HCT116 (cell line): ENCODE results near the gene IKZF3. TPM values are rescaled to one million over a fixed set of nuclear protein-coding genes. Genes with fewer than 3 reads are reported as not detected.

Source experiments
- ATAC-seq: fragments of 200-7000 bp; cut with Tn5 transposase; 2 replicates; pipeline ENCODE4 v1.9.1; 2020; ENCODE audit warnings: mild to moderate bottlenecking, moderate library complexity
- BruUV-seq: library from RNA; stranded (reverse); fragments of 400-500 nt; replicated peaks from 2 replicates; lab custom pipeline; 2021; lab: Mats Ljungman, UMichigan
- CTCF ChIA-PET: fragments of 300-600 bp; sonication (Branson Sonifier 250); formaldehyde crosslinking; loops from one replicate; lab custom pipeline; 2021; ENCODE audit warnings: antibody characterized with exemption; lab: Charles Lee
- POLR2A ChIA-PET: fragments of 300-600, 350-600 bp; sonication (Branson Sonifier 250); formaldehyde crosslinking; loops from one replicate; lab custom pipeline; 2021; ENCODE audit warnings: antibody characterized with exemption; lab: Charles Lee
- RAD21 ChIA-PET, 2 experiments: fragments of 300-600 bp; sonication (Branson Sonifier 250); formaldehyde crosslinking; loops; one replicate each; lab custom pipeline; 2023; ENCODE audit warnings: low total read pairs in 2 of 2; ENCODE audit not compliant: uncharacterized antibody in 2 of 2, unreplicated experiment in 2 of 2, low non-redundant PET in 1 of 2; lab: Charles Lee
- DNase-seq: peaks from one replicate; pipeline ENCODE4 v3.0.0-alpha.2; 2010; ENCODE audit warnings: low read depth, low spot score
- H2AFZ ChIP-seq: fragments of 200-600 bp; shearing (Covaris generic), sonication (generic); 2 replicates; pipeline ENCODE4 v1.6.1; 2017; ENCODE audit warnings: low read depth, mixed run types, mixed read lengths, antibody characterized with exemption, low read length; ENCODE audit not compliant: poor library complexity, severe bottlenecking
- H3K27ac ChIP-seq: 2 replicates; pipeline ENCODE4 v1.5.1; 2012; ENCODE audit warnings: low read depth, low read length
- H3K27me3 ChIP-seq: fragments of 200-600 bp; sonication (generic); 2 replicates; pipeline ENCODE4 v1.6.1; 2016; ENCODE audit warnings: mixed run types, low read length, mixed read lengths; ENCODE audit not compliant: insufficient read depth
- H3K36me3 ChIP-seq, 2 experiments: fragments of 200-500 bp in 1 of 2; fragments of 200-600 bp in 1 of 2; sonication (Bioruptor generic) in 1 of 2; sonication (generic) in 1 of 2; 2 replicates each; pipeline versions ENCODE4 v1.5.1 to v1.6.1; 2014 to 2016; ENCODE audit warnings: low read length in 2 of 2, inconsistent platforms in 1 of 2, mixed read lengths in 1 of 2, mixed run types in 1 of 2; ENCODE audit not compliant: insufficient read depth in 2 of 2, control insufficient read depth in 1 of 2
- H3K4me1 ChIP-seq, 2 experiments: fragments of 200-600 bp in 1 of 2; sonication (generic) in 1 of 2; 2 replicates each; pipeline versions ENCODE4 v1.5.1 to v1.6.1; 2012 to 2017; ENCODE audit warnings: low read length in 2 of 2, inconsistent platforms in 1 of 2, mild to moderate bottlenecking in 1 of 2, mixed read lengths in 1 of 2, mixed run types in 1 of 2, moderate library complexity in 1 of 2; ENCODE audit not compliant: insufficient read depth in 2 of 2, control insufficient read depth in 1 of 2
- H3K4me2 ChIP-seq: fragments of 200-600 bp; sonication (generic); 2 replicates; pipeline ENCODE4 v1.6.1; 2017; ENCODE audit warnings: mixed run types, low read length, mixed read lengths
- H3K4me3 ChIP-seq, 2 experiments: fragments of 200-600 bp in 1 of 2; sonication (generic) in 1 of 2; replicated peaks in 1 of 2; 2 replicates each; pipeline ENCODE4 v1.5.1; 2011 to 2016; ENCODE audit warnings: low read length in 2 of 2, control low read depth in 1 of 2, low read depth in 1 of 2, mild to moderate bottlenecking in 1 of 2, mixed read lengths in 1 of 2, mixed run types in 1 of 2
- H3K79me2 ChIP-seq: fragments of 200-600 bp; sonication (generic); 2 replicates; pipeline ENCODE4 v1.6.1; 2017; ENCODE audit warnings: mild to moderate bottlenecking, mixed run types, low read length, moderate library complexity, mixed read lengths; ENCODE audit not compliant: insufficient read depth
- H3K9ac ChIP-seq: fragments of 200-600 bp; sonication (generic); 2 replicates; pipeline ENCODE4 v1.6.1; 2016; ENCODE audit warnings: low read length, mixed read lengths
- H3K9me2 ChIP-seq: fragments of 200-600 bp; sonication (generic), shearing (Covaris generic); 2 replicates; pipeline ENCODE4 v1.6.1; 2017; ENCODE audit warnings: mixed run types, mild to moderate bottlenecking, moderate library complexity; ENCODE audit not compliant: insufficient read depth
- H3K9me3 ChIP-seq, 2 experiments: fragments of 200-500 bp in 1 of 2; fragments of 200-600 bp in 1 of 2; sonication (Bioruptor generic) in 1 of 2; sonication (generic) in 1 of 2; 2 replicates each; pipeline ENCODE4 v1.6.1; 2014 to 2017; ENCODE audit warnings: low read length in 2 of 2, mixed read lengths in 2 of 2, inconsistent platforms in 1 of 2, low read depth in 1 of 2, mild to moderate bottlenecking in 1 of 2, mixed run types in 1 of 2, moderate library complexity in 1 of 2; ENCODE audit not compliant: control insufficient read depth in 1 of 2, insufficient read depth in 1 of 2
- H4K20me1 ChIP-seq: fragments of 200-600 bp; sonication (generic), shearing (Covaris generic); 2 replicates; pipeline ENCODE4 v1.6.1; 2017; ENCODE audit warnings: mixed run types, mild to moderate bottlenecking, moderate library complexity; ENCODE audit not compliant: insufficient read depth
- ATF3 ChIP-seq: IDR thresholded peaks from 2 replicates; pipeline ENCODE4 v1.6.1; 2012
- CBX3 ChIP-seq: IDR thresholded peaks from 2 replicates; pipeline ENCODE4 v1.6.1; 2012; ENCODE audit warnings: low read depth
- CTCF ChIP-seq, 3 experiments: fragments of 200-600 bp in 1 of 3; sonication (generic) in 1 of 3; IDR thresholded peaks in 2 of 3; conservative IDR thresholded peaks in 1 of 3; 2 replicates each; pipeline ENCODE4 v1.5.1; 2012 to 2017; ENCODE audit warnings: low read depth in 2 of 3, low read length in 2 of 3, antibody characterized with exemption in 1 of 3, borderline replicate concordance in 1 of 3, control low read depth in 1 of 3, mild to moderate bottlenecking in 1 of 3, mixed read lengths in 1 of 3, mixed run types in 1 of 3, moderate library complexity in 1 of 3; ENCODE audit not compliant: insufficient read depth in 1 of 3
- EGR1 ChIP-seq: IDR thresholded peaks from 2 replicates; pipeline ENCODE4 v1.6.1; 2012; ENCODE audit warnings: low read depth
- ELF1 ChIP-seq: IDR thresholded peaks from 2 replicates; pipeline ENCODE4 v1.6.1; 2012; ENCODE audit warnings: low read depth, borderline replicate concordance
- EZH2 ChIP-seq: fragments of 200-600 bp; sonication (generic); IDR thresholded peaks from 2 replicates; pipeline ENCODE4 v1.6.1; 2017; ENCODE audit warnings: antibody characterized with exemption, mixed run types
- FOSL1 ChIP-seq: IDR thresholded peaks from 2 replicates; pipeline ENCODE4 v1.6.1; 2012; ENCODE audit warnings: low read depth
- JUND ChIP-seq: IDR thresholded peaks from 2 replicates; pipeline ENCODE4 v1.6.1; 2012
- MAX ChIP-seq: IDR thresholded peaks from 2 replicates; pipeline ENCODE4 v1.6.1; 2012
- POLR2AphosphoS5 ChIP-seq: IDR thresholded peaks from 2 replicates; pipeline ENCODE4 v1.6.1; 2011; ENCODE audit warnings: mild to moderate bottlenecking, low read depth, low read length, moderate library complexity
- SP1 ChIP-seq: IDR thresholded peaks from 2 replicates; pipeline ENCODE4 v1.6.1; 2012; ENCODE audit warnings: low read depth
- SRF ChIP-seq: IDR thresholded peaks from 2 replicates; pipeline ENCODE4 v1.6.1; 2012; ENCODE audit warnings: low read depth
- TCF7L2 ChIP-seq: IDR thresholded peaks from 2 replicates; pipeline ENCODE4 v1.7.0; 2011; ENCODE audit warnings: borderline replicate concordance, inconsistent platforms; ENCODE audit not compliant: insufficient read depth, insufficient read length; ENCODE audit errors: extremely low read depth
- ZBTB33 ChIP-seq: IDR thresholded peaks from 2 replicates; pipeline ENCODE4 v1.6.1; 2011; ENCODE audit warnings: mild to moderate bottlenecking, low read length, moderate library complexity; ENCODE audit not compliant: insufficient replicate concordance; ENCODE audit errors: extremely low read depth
- ZFX ChIP-seq: fragments of 450-650 bp; IDR thresholded peaks from 2 replicates; pipeline ENCODE4 v1.6.1; 2017
- intact Hi-C: fragments of 100-400 bp; cut with micrococcal nuclease; formaldehyde crosslinking; loops from 2 replicates; pipeline ENCODE4 v1.10.0; 2022
- total RNA-seq: library from RNA; stranded (reverse); gene quantifications from one replicate; pipeline ENCODE4 v1.2.1, GENCODE V29; 2021; ENCODE audit not compliant: unreplicated experiment

The IKZF3 gene
- total RNA-seq, 1 experiment from 2014 or later, result 0.30 TPM

DNA sequence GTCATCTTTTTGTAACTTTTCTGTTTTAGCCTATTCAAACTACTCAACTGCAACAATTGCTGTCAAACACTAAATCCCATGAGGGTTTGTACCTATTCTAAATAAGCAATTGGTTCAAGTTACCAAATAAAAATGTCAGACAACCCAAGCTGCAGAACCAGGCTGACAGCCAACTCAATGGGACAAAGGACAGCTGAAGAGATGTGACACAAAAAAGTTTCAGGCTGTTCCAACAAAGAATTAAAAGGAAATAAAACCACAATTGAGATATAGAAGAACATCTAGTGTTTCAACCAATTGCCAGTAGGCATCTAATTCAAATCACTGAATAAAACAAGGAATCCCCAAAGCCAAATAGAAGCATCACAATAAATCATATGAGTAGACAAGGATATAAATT lies 77.1 kb downstream of the IKZF3 start:
- RAD21 ChIA-PET, result no interaction called here
- TF ChIP-seq POLR2AphosphoS5 (no peak), EZH2 (no peak)
- TF ChIP-seq, all 23 proteins: peak for 0
- no peak for DNase-seq
- BruUV-seq, result no TSS peak
- H3K4me2 ChIP-seq, result no peak overlapping the region
- H3K79me2 ChIP-seq, result no peaks in the 10 kb centered on the region
- no peak overlapping the region for H3K27ac ChIP-seq
- H3K4me1 ChIP-seq, result peaks cover 6 to 10% of the 10 kb centered on the region in 2 experiments; a peak in 2 of 4 replicates
- intact Hi-C loops, result no loop called here
- no peak overlapping the region for H3K4me3 ChIP-seq
- no peaks in the 10 kb centered on the region for H3K36me3 ChIP-seq
- no peaks in the 10 kb centered on the region for H4K20me1 ChIP-seq
- H3K9ac ChIP-seq, result no peak overlapping the region
- no peak for ATAC-seq
- H3K9me3 ChIP-seq, result no peaks in the 10 kb centered on the region
- H3K27me3 ChIP-seq, result no peaks in the 10 kb centered on the region; the same call in 1 of the 2 replicates
- CTCF ChIA-PET, result no interaction called here
- H3K9me2 ChIP-seq, result no peaks in the 10 kb centered on the region
- POLR2A ChIA-PET, result no interaction called here
- H2AFZ ChIP-seq, result no peak overlapping the region

GRCh38 chr17:39782980-39783379 lies 81.1 kb downstream of the IKZF3 start:
- no peak overlapping the region for H3K4me2 ChIP-seq
- H3K9me3 ChIP-seq, result no peaks in the 10 kb centered on the region
- no peak for ATAC-seq
- H4K20me1 ChIP-seq, result no peaks in the 10 kb centered on the region
- ChIA-PET POLR2A (no interaction called here), CTCF (no interaction called here)
- H3K4me1 ChIP-seq, result peaks cover 6 to 12% of the 10 kb centered on the region in 2 experiments; a peak in 2 of 4 replicates
- intact Hi-C loops, result no loop called here
- H2AFZ ChIP-seq, result no peak overlapping the region
- no peaks in the 10 kb centered on the region for H3K36me3 ChIP-seq
- H3K4me3 ChIP-seq, result no peak overlapping the region
- no TSS peak for BruUV-seq
- no peaks in the 10 kb centered on the region for H3K79me2 ChIP-seq
- no peaks in the 10 kb centered on the region for H3K9me2 ChIP-seq
- no peak overlapping the region for H3K27ac ChIP-seq
- TF ChIP-seq EGR1 (no peak), ATF3 (no peak), TCF7L2 (no peak), POLR2AphosphoS5 (no peak), FOSL1 (no peak), SRF (no peak), ZBTB33 (no peak), ELF1 (no peak), SP1 (no peak), ZFX (no peak), MAX (no peak), CTCF (IDR thresholded peaks at IDR 0.05 in 2 of 3, conservative IDR thresholded peaks at IDR 0.05 in 1 of 3; ENCODE audit: borderline replicate concordance in 1 of 3, insufficient read depth in 1 of 3, low read depth in 2 of 3, low read length in 2 of 3) (no peak), EZH2 (no peak), JUND (no peak), CBX3 (no peak)
- TF ChIP-seq, all 23 proteins: peak for 0
- DNase-seq, result no peak
- RAD21 ChIA-PET, result no interaction called here
- Histone ChIP-seq H3K27me3 (no peaks in the 10 kb centered on the region), H3K9ac (no peak overlapping the region)
